ENCODE measurements around the gene LSM5. TPM values are rescaled to one million over a fixed set of nuclear protein-coding genes. Genes with fewer than 3 reads are reported as not detected.
"Not testable (repeated sequence)": the region's sequence is repeated elsewhere in the genome, so short reads cannot be mapped to it uniquely, and the experiment has no call there.

Gene LSM5
- total RNA-seq, 1 donor from 2014 or later = 18.2 TPM

DNA sequence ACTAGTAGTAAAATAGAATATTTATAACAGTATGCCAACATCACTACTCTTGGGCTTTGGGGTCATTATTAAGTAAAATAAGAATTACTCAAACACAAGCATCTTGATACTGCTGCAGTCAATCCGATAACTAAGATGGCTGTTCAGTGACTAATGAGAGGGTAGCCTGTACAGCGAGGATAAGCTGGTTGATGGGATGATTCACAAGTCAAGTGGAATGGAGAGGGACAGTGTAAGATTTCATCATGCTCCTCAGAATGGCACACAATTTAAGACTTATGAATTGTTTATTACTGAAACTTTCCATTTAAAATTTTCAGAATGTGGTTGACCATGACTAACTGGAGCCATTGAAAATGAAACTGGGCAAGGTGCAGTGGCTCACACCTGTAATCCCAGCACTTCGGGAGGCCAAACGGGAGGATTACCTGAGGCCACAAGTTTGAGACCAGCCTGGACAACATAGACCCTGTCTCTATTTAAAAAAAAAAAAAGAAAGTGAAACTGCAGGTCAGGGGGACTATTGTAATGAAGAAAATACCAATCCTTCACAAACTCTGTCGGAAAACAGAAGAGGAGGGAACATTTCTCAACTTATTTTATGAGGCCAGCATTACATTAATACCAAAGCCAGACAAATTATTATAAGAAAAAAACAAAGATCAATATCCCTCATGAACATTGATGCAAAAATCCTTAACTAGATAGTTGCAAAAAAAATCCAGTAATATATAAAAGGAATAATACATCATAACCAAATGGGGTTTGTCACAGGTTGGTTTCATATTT is 16.3 kb upstream of the LSM5 start:
- DNase-seq (ENCODE audit: extremely low read depth, low read depth, low spot score) = no peak

DNA sequence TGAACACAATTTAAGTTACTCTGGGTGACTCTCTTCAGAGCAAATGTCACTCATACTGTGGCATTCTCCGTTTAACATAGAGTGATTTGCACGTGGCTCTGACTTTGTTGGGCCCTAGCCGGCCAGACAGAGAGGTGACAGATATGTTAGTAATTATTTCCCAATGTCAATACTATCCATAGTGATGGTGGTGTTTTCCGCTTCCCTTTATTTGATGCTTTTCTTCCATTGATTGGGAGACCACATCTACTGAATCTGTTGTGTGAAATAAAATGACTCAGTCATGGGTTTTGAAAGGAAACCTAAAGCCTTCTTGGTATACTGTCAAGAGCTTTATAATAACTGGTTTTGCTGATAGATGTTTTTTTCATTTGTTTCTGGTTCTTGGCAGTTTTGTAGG is 12.5 kb upstream of the LSM5 start:
- DNase-seq (ENCODE audit: extremely low read depth, low read depth, low spot score) = no peak

DNA sequence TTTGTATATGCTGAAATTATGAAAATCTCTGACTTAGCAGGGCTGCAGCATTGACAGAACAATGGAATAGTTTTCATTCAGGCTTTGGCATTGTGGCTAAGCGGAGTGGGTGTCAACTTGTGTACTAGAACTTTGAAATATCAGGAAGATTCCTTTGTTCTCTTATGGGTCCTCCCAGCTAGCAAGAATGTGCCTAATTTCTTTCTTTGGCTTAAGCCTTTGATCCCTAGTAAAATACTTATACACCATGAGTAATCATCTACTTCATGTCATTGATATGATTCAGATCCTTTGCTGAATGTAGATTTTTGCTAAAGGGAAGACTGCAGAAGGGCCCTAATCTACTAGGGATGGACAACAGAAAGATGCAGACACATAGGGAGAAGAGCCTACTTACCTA is 11.3 kb upstream of the LSM5 start:
- DNase-seq (ENCODE audit: extremely low read depth, low read depth, low spot score) = no peak

DNA sequence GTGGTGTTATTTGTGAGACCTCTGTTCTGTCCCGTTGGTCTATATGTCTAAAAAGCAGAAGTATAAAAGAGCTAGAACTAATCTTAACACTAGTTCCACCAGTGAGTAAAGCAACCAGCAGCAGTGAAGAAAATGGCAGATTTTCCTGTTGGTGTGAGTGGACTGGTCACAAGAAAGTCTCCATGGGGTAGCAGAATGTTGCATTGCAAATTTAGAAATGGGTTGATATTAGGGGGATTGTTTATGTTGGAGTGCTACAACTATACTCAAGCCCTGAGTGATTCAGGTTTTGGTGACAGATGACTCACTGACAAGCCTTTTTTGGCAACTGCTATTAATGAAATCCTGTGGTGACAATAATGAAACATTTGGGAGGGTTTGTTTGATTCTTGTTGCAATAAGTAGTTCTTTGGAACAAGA is 10.8 kb upstream of the LSM5 start:
- no peak for DNase-seq (ENCODE audit: extremely low read depth, low read depth, low spot score)

DNA sequence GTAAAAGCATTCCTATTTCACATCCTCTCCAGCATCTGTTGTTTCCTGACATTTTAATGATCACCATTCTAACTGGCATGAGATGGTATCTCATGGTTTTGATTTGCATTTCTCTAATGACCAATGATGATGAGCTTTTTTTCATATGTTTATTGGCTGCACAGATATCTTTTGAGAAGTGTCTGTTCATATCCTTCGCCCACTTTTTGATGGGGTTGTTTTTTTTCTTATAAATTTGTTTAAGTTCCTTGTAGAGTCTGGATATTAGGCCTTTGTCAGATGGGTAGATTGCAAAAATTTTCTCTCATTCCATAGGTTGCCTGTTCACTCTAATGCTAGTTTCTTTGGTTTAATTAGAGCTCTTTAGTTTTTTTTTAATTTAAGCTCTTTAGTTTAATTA is 10.0 kb upstream of the LSM5 start:
- DNase-seq (ENCODE audit: extremely low read depth, low read depth, low spot score) = not testable (repeated sequence)

DNA sequence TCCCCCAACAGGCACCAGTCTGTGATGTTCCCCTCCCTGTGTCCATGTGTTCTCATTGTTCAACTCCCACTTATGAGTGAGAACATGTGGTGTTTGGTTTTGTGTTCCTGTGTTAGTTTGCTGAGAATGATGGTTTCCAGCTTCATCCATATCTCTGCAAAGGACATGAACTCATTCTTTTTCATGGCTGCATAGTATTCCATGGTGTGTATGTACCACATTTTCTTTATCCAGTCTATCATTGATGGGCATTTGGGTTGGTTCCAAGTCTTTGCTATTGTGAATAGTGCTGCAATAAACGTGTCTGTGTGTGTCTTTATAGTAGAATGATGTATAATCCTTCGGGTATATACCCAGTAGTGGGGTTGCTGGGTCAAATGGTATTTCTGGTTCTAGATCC is 9.6 kb upstream of the LSM5 start:
- not testable (repeated sequence) for DNase-seq (ENCODE audit: extremely low read depth, low read depth, low spot score)

DNA sequence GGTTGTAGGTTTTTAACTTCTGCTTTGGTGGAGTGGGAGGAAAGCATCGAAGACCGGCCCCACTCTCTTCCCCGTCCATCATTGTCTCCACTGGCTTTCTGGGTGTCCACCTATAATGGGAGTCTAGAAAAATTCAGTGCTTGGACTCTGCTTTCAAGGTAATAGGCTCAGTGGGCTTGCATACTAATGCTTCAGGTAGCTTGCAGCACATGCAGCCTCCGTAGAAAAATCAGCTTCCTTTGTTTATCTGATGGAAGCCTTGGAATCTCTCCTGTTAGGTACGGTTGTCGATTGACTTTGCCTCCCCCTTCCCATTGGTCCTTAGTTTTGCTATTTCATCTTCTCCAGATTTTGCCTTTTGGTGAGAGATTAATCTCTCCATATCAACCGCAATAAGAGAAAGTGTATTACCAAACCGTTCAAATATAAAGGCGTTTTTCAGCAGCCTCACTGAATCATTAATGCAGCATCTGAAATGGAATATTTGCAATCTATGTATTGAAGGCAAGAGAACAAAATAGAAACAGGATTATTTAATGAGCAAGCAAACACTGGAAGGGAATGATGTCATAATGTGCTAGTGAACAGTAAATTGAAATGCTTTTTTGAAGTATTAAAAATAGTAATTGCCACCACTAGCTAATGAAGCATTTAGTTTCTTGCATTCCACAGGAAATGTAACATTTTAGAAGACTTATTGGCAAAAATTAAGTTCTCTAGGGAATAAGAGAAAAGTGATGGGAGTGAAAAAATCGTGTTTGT is 6.1 kb upstream of the LSM5 start:
- no peak for DNase-seq (ENCODE audit: extremely low read depth, low read depth, low spot score)

DNA sequence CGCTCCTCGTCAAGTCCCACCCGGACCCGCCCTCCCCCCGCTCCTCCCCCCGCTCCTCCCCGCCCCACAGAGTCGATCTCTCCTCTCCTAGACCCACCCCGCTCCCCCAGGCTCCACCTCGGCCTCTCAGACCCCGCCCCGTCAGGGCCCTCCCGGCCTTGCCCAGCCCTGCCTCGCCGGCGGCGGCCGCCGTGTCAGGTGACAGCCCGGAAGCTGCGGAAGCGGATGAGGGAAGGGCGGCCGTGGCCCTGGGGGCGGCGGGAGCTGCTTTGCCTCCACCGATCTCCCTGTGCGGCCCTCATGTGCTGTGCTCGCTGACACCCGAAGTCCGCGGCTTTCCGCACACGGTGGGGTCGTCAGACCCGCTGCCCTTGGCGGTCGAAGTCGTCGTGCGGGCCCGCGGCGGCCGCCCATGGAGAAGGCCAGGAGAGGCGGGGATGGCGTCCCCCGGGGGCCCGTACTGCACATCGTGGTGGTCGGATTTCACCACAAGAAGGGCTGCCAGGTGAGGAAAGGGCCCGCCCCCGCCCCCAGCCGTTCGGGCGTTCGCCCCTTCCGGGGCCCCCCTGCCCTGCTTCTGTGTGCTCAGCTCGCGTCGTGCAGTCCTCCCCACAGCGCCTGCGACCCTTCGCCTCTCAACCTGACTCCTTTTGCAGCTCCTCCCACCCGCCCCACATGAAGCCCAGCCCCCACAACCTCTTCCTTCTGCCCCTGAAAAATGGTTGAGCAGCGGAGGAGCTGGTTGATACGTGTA is 5.3 kb upstream of the LSM5 start, which contains the start of gene AVL9:
TSS of gene AVL9 (plus strand) at position 192 of the 754 bp plus-strand sequence. CDS start at position 413, 221 bp downstream.
- no peak for DNase-seq (ENCODE audit: extremely low read depth, low read depth, low spot score)

DNA sequence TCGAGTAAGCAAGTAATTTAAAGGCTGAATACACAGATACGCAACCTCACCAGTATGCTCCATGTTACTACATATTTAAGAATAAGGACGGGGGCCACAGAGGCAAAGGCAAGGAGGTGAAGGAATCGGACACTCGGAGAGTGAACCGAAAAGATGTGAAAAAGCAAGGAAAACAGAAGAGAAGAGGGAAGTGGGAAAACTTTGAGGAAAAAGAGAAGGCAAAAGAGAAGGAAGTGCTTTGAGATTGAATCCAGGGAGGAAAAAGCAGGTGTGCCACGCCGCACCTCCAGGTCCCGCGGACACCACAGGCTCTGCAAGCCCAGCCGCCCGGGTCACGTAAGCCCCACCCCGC is 4.7 kb upstream of the LSM5 start:
- no peak for DNase-seq (ENCODE audit: extremely low read depth, low read depth, low spot score)

DNA sequence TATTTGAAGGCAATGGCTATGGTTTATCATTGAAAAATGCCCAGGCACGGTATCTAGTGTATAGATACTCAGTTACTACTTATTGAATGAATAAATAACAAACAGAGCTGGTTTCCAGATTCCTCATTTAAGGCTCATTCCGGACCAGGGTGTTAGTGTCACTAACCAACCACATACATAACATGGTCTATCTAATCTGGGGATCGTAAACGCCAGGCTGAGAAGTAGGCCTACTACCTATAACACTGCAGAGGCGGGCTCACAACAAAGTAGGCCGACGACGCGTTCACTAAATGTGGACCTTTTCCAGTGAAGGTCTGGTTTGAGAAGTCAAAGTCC is 423 bp downstream of the LSM5 start:
- no peak for DNase-seq (ENCODE audit: extremely low read depth, low read depth, low spot score)

DNA sequence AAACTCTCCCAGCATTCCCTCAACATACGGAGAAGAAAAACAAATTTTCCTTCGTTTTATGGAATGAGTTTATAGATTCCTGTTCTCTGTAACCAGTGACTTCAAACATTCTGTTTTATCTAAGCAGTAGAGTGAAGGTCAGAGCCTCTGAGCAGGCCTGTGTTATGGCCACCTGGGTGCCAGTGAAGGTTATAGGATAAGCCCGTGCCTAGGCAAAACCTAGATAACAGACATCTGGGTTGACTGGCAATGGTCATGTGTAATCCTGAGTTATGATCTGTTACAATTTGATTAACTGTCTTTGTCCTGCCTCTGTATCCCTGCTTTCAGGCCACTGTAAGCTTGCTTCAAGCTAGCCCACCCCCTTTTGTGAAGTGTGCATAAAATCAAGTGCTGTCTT is 8.3 kb downstream of the LSM5 start:
- DNase-seq (ENCODE audit: extremely low read depth, low read depth, low spot score) = no peak

DNA sequence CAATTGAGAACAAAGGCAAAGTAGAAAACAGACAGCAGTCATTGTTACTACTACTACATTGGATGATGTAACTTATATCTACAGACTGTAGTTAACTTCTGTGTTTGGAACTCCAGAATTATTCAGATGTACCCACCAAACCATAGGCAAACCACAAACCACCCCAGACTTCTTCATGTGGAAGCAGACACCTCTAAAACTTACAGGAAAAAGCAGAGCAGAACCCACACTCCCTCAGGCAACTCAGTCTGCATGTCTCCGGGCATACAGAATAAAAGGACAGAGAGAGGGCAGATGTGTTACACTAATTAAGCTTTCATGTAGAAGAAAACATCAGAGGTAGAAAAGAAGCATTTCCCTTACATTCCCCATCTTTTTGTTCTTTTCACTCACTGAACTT is 9.0 kb downstream of the LSM5 start:
- no peak for DNase-seq (ENCODE audit: extremely low read depth, low read depth, low spot score)

DNA sequence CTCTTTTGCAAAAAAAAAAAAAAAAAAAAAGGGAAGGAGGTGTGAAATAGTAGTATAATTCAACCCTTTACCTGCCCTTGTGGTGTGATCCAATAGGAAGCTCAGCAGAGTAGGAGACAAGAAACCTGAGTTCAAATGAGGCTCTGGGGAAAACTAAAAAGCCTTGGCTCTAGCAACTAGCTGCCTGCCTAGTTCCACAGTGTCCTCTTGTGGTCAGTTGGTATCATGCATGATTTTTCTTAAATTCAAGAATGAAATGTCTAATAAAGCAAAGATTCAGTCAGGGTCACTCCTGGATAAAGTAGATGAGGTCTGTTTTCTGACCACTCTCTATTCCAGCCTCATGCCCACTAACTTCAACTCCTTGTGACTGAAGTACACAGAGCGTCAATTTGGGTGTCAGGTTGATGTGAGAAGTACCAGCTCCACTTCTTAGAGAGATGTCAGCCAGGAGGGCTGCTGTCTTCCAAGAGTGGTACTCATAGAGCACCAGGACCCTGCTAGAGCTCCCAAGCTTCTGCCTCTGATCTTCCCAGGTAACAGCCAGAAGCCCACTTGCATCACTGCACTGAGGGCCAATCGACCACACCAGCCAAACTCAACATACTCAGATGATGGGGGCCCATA is 10.5 kb downstream of the LSM5 start:
- DNase-seq (ENCODE audit: extremely low read depth, low read depth, low spot score) = no peak

DNA sequence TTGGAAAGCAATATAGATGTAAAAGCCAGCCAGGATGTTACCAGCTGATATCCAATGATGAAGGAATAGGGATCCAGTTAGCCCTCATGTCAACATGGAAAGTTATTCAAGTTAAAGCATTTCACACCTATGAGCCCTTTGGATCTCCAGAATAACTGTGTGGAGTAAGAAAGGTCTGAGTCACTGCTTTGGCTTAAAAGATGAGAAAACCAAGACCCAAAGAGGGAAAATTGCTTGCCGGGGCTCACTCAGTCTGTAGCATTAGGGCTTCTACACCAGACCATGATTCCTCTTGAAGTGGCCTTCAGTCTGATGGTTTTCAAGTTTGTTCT is 12.6 kb downstream of the LSM5 start:
- DNase-seq (ENCODE audit: extremely low read depth, low read depth, low spot score) = no peak

DNA sequence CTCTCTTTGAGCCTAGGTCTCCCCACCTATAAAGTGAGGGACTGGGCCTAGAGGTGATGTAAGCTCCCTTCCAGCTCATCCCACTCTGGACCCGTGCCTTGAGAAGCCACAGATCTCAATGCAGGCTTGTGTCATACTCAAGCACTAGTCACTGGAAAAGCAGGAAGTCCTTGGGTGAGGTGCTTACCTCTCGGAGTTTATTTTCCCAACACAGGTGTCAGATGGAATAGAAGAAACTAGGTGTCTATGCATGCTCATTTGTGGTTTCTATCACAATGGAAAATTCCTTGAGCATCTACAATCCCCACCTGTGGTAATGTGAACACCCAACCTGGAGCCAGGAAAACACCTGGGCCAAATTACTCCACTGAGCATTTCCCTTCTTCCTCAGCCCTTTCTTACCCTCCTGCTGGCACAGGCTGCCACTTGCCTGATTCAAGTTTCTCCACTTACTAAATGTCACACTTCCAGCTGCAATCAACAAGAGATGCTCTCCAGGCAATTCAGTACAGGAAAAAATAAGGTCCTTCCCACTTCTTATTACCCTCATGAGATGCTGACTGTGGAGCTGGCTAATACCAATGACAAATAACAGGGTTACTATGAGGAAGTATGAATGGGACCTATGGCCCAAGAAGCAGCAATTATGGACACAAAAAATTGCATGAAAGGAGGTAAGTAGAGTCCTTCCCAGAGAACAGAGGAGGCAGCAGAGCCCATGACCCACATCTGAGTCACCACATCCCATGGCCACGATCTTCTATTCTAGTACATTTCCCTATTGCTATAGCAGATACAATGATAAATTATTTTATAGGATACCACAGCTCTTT is 13.1 kb downstream of the LSM5 start:
- DNase-seq (ENCODE audit: extremely low read depth, low read depth, low spot score) = no peak

DNA sequence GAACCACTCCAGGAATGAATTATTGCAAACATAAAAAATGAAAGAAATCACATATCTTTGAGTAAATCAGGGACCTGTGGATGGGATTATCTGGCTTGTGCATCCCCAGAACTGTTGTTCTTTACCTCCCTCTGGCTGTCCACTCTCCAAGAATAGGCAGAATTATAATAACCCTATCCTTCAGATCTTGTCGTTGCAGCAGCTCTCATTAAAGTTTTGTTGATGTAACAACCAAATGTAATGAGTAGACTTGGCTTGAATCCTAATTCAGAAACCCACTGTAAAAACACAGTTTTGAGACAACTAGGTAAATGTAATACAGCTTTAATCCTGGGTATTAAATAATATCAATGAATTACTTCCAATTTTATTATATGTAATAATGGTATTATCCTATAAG is 16.2 kb downstream of the LSM5 start:
- DNase-seq (ENCODE audit: extremely low read depth, low read depth, low spot score) = no peak

DNA sequence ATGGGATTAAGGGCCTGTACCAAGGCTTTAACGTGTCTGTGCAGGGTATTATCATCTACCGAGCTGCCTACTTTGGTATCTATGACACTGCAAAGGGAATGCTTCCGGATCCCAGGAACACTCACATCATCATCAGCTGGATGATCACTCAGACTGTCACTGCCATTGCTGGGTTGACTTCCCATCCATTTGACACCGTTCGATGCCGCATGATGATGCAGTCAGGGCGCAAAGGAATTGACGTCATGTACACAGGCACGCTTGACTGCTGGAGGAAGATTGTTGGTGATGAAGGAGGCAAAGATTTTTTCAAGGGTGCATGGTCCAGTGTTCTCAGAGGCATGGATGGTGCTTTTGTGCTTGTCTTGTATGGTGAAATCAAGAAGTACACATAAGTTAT is 18.2 kb downstream of the LSM5 start:
- no peak for DNase-seq (ENCODE audit: extremely low read depth, low read depth, low spot score)

DNA sequence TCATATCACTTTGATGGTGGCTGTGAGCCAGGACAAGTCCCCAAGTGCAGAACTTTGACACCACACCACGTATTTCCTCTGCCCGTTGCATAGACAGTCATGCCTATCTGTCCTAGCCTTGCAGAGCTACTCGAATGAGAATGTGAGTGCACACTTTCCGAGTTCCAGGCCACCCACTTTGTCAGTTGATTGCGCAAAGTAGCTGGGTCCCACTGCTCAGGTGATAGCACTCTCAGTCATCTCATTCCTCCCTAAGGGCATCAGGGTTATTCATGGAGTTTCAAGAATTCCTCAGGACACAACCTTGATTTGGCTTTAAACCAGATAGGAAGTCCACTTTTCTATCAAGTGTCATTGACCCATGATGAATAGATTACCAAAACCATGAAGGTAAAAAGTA is 19.3 kb downstream of the LSM5 start:
- no peak for DNase-seq (ENCODE audit: extremely low read depth, low read depth, low spot score)

DNA sequence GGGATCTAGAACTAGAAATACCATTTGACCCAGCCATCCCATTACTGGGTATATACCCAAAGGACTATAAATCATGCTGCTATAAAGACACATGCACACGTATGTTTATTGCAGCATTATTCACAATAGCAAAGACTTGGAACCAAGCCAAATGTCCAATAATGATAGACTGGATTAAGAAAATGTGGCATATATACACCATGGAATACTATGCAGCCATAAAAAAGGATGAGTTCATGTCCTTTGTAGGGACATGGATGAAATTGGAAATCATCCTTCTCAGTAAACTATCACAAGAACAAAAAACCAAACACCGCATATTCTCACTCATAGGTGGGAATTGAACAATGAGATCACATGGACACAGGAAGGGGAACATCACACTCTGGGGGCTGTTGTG is 20.2 kb downstream of the LSM5 start:
- DNase-seq (ENCODE audit: extremely low read depth, low read depth, low spot score) = not testable (repeated sequence)

DNA sequence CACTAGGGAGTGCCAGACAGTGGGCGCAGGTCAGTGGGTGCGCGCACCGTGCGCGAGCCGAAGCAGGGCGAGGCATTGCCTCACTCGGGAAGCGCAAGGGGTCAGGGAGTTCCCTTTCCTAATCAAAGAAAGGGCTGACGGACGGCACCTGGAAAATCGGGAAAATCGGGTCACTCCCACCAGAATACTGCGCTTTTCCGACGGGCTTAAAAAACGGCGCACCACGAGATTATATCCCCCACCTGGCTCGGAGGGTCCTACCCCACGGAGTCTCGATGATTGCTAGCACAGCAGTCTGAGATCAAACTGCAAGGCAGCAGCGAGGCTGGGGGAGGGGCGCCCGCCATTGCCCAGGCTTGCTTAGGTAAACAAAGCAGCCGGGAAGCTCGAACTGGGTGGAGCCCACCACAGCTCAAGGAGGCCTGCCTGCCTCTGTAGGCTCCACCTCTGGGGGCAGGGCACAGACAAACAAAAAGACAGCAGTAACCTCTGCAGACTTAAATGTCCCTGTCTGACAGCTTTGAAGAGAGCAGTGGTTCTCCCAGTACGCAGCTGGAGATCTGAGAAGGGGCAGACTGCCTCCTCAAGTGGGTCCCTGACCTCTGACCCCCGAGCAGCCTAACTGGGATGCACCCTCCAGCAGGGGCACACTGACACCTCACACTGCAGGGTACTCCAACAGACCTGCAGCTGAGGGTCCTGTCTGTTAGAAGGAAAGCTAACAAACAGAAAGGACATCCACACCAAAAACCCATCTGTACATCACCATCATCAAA is 25.4 kb downstream of the LSM5 start:
- not testable (repeated sequence) for DNase-seq (ENCODE audit: extremely low read depth, low read depth, low spot score)

Measured in glomerular endothelial cell (primary cell).